ENCODE results near the gene FXYD1.

DNA sequence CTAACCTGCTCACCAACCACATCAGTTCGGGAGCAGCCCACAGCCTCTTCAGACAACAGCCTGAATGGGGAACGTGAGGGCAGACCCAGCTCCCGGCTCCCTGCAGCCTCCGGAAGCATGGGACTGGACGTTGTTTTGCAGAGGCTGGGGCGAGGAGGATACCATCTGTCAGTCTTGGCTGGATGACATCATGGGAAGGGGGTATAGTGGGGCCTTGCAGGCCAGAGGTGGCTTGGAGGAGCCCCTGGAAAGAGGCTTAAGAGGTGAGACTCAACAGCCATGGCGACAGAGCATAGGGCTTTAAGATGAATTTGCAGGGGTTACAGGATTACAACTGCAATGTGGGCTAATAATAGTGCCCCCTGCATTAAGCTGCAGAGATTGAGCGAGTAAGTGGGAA lies 21.5 kb upstream of the FXYD1 start:
- TF ChIP-seq, protein P1, sequence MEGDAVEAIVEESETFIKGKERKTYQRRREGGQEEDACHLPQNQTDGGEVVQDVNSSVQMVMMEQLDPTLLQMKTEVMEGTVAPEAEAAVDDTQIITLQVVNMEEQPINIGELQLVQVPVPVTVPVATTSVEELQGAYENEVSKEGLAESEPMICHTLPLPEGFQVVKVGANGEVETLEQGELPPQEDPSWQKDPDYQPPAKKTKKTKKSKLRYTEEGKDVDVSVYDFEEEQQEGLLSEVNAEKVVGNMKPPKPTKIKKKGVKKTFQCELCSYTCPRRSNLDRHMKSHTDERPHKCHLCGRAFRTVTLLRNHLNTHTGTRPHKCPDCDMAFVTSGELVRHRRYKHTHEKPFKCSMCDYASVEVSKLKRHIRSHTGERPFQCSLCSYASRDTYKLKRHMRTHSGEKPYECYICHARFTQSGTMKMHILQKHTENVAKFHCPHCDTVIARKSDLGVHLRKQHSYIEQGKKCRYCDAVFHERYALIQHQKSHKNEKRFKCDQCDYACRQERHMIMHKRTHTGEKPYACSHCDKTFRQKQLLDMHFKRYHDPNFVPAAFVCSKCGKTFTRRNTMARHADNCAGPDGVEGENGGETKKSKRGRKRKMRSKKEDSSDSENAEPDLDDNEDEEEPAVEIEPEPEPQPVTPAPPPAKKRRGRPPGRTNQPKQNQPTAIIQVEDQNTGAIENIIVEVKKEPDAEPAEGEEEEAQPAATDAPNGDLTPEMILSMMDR (IDR thresholded peaks at IDR 0.05; ENCODE audit: insufficient read depth, low read length): no peak
- no peak for TF ChIP-seq POLR2AphosphoS5 (IDR thresholded peaks at IDR 0.05; ENCODE audit: low read depth)
